ENCODE measurements around the gene AP2B1.

- TF ChIP-seq CTCF (IDR thresholded peaks at IDR 0.05) (no peak), POLR2A (IDR thresholded peaks at IDR 0.05) (no peak), EP300 (IDR thresholded peaks at IDR 0.05) (no peak), POLR2AphosphoS5 (IDR thresholded peaks at IDR 0.05) (no peak)
Measured at GRCh38 chr17:35727635-35728034, 140.5 kb downstream of the AP2B1 start.

Measured in sigmoid colon (tissue), 4 donors.